Ishikawa (cell line): ENCODE data around the gene UBQLN2.

Experiments used
- CEBPB ChIP-seq: IDR thresholded peaks from 2 replicates; pipeline ENCODE4 v1.6.1; 2012
- CREB1 ChIP-seq: IDR thresholded peaks from 2 replicates; pipeline ENCODE4 v1.6.1; 2012; ENCODE audit warnings: low read depth
- EGR1 ChIP-seq: IDR thresholded peaks from 2 replicates; pipeline ENCODE4 v1.6.1; 2012
- EP300 ChIP-seq: IDR thresholded peaks from 2 replicates; pipeline ENCODE4 v1.6.1; 2012; ENCODE audit warnings: borderline replicate concordance
- FOXM1 ChIP-seq: IDR thresholded peaks from 2 replicates; pipeline ENCODE4 v1.6.1; 2012; ENCODE audit warnings: low read depth, borderline replicate concordance
- NFIC ChIP-seq: IDR thresholded peaks from 2 replicates; pipeline ENCODE4 v1.6.1; 2012
- RAD21 ChIP-seq: IDR thresholded peaks from 2 replicates; pipeline ENCODE4 v1.6.1; 2012; ENCODE audit warnings: low read depth
- REST ChIP-seq: IDR thresholded peaks from 2 replicates; pipeline ENCODE4 v1.6.1; 2012; ENCODE audit warnings: low read depth, mild to moderate bottlenecking
- TAF1 ChIP-seq: IDR thresholded peaks from 2 replicates; pipeline ENCODE4 v1.6.1; 2012; ENCODE audit warnings: low read depth, mild to moderate bottlenecking
- TCF12 ChIP-seq: IDR thresholded peaks from 2 replicates; pipeline ENCODE4 v1.6.1; 2012; ENCODE audit warnings: low read depth
- TEAD4 ChIP-seq: IDR thresholded peaks from 2 replicates; pipeline ENCODE4 v1.6.1; 2012
- USF1 ChIP-seq: IDR thresholded peaks from 2 replicates; pipeline ENCODE4 v1.6.1; 2012
- YY1 ChIP-seq: IDR thresholded peaks from 2 replicates; pipeline ENCODE4 v1.6.1; 2012; ENCODE audit warnings: low read depth
- ZBTB7A ChIP-seq: IDR thresholded peaks from 2 replicates; pipeline ENCODE4 v1.6.1; 2012; ENCODE audit warnings: low read depth
- TF ChIP-seq, protein P1 (sequence below): IDR thresholded peaks from 2 replicates; pipeline ENCODE4 v1.6.1; 2012

Gene UBQLN2

DNA sequence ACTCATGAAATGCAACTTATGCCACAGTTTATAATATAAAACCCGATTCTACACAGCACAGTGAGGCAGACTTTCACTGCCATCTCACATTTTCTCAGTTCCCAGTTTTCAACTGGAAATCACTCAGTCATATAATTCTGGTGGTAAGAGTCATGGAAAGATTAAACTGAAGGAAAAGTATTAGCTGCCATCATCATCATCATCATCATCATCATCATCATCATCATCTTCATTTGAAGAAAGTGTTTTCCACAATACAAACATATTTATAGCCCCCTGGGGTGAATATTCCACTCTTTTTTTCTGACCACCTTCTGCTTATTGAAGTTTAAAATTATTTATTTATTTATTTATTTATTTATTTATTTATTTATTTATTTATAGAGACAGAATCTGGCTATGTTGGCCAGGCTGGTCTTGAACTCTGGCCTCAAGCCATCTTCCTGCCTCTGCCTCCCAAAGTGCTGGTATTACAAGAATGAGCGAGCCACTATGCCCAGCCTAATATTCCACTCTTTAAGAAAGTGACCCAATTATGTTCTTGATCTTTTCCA lies 6.0 kb upstream of the UBQLN2 start:
- no peak for TF ChIP-seq TEAD4
- TF ChIP-seq REST: no peak
- no peak for TF ChIP-seq EGR1
- TF ChIP-seq ZBTB7A: no peak
- no peak for TF ChIP-seq CEBPB
- no peak for TF ChIP-seq NFIC
- TF ChIP-seq FOXM1: no peak
- no peak for TF ChIP-seq RAD21
- no peak for TF ChIP-seq TAF1
- TF ChIP-seq EP300: no peak
- TF ChIP-seq YY1: no peak
- TF ChIP-seq, protein P1, sequence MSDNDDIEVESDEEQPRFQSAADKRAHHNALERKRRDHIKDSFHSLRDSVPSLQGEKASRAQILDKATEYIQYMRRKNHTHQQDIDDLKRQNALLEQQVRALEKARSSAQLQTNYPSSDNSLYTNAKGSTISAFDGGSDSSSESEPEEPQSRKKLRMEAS: no peak
- no peak for TF ChIP-seq USF1
- TF ChIP-seq TCF12: no peak
- no peak for TF ChIP-seq CREB1

DNA sequence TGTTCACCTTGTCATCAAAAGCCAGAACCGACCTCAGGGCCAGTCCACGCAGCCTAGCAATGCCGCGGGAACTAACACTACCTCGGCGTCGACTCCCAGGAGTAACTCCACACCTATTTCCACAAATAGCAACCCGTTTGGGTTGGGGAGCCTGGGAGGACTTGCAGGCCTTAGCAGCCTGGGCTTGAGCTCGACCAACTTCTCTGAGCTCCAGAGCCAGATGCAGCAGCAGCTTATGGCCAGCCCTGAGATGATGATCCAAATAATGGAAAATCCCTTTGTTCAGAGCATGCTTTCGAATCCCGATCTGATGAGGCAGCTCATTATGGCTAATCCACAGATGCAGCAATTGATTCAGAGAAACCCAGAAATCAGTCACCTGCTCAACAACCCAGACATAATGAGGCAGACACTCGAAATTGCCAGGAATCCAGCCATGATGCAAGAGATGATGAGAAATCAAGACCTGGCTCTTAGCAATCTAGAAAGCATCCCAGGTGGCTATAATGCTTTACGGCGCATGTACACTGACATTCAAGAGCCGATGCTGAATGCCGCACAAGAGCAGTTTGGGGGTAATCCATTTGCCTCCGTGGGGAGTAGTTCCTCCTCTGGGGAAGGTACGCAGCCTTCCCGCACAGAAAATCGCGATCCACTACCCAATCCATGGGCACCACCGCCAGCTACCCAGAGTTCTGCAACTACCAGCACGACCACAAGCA lies 898 bp downstream of the UBQLN2 start:
- TF ChIP-seq NFIC (no peak), YY1 (no peak), CREB1 (no peak), CEBPB (no peak), TCF12 (no peak), ZBTB7A (no peak), EP300 (no peak), REST (no peak), EGR1 (no peak), FOXM1 (no peak), USF1 (no peak), TEAD4 (no peak), RAD21 (no peak), TAF1 (no peak)
- TF ChIP-seq, protein P1: no peak

DNA sequence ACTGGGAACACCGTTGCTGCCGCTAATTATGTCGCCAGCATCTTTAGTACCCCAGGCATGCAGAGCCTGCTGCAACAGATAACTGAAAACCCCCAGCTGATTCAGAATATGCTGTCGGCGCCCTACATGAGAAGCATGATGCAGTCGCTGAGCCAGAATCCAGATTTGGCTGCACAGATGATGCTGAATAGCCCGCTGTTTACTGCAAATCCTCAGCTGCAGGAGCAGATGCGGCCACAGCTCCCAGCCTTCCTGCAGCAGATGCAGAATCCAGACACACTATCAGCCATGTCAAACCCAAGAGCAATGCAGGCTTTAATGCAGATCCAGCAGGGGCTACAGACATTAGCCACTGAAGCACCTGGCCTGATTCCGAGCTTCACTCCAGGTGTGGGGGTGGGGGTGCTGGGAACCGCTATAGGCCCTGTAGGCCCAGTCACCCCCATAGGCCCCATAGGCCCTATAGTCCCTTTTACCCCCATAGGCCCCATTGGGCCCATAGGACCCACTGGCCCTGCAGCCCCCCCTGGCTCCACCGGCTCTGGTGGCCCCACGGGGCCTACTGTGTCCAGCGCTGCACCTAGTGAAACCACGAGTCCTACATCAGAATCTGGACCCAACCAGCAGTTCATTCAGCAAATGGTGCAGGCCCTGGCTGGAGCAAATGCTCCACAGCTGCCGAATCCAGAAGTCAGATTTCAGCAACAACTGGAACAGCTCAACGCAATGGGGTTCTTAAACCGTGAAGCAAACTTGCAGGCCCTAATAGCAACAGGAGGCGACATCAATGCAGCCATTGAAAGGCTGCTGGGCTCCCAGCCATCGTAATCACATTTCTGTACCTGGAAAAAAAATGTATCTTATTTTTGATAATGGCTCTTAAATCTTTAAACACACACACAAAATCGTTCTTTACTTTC lies 1.8 kb downstream of the UBQLN2 start:
- TF ChIP-seq FOXM1 (no peak), EP300 (no peak), USF1 (no peak), CREB1 (no peak), TAF1 (no peak), ZBTB7A (no peak), NFIC (no peak), TEAD4 (no peak), YY1 (no peak), TCF12 (no peak), CEBPB (no peak), EGR1 (no peak), REST (no peak), RAD21 (no peak)
- TF ChIP-seq, protein P1: no peak
